Fibroblast of lung (primary cell): ENCODE data around the gene MGST1. TPM values are rescaled to one million over a fixed set of nuclear protein-coding genes. Genes with fewer than 3 reads are reported as not detected.

Source experiments
- DNase-seq, 2 donors: peaks; one replicate each; pipeline versions ENCODE4 v3.0.0 to v3.0.0-alpha.2; 2010; ENCODE audit warnings: low read depth in 2 of 2
- H2AFZ ChIP-seq: 2 replicates; pipeline ENCODE4 v1.5.1; 2012; ENCODE audit warnings: low read length, control low read depth, inconsistent platforms
- H3K27ac ChIP-seq: 2 replicates; pipeline ENCODE4 v1.5.1; 2011; ENCODE audit warnings: low read length, control low read depth; ENCODE audit not compliant: insufficient read depth
- H3K27me3 ChIP-seq: 2 replicates; pipeline ENCODE4 v1.5.1; 2011; ENCODE audit warnings: mild to moderate bottlenecking, low read length; ENCODE audit not compliant: control insufficient read depth, insufficient read depth
- H3K36me3 ChIP-seq: 2 replicates; pipeline ENCODE4 v1.5.1; 2011; ENCODE audit warnings: low read length; ENCODE audit not compliant: control insufficient read depth, insufficient read depth
- H3K4me1 ChIP-seq: 2 replicates; pipeline ENCODE4 v1.5.1; 2011; ENCODE audit warnings: low read length; ENCODE audit not compliant: control insufficient read depth, insufficient read depth; ENCODE audit errors: extremely low read depth
- H3K4me2 ChIP-seq: 2 replicates; pipeline ENCODE4 v1.5.1; 2011; ENCODE audit warnings: low read length, control low read depth; ENCODE audit not compliant: insufficient read depth; ENCODE audit errors: extremely low read depth
- H3K4me3 ChIP-seq, 4 experiments: fragments of 200-600 bp in 1 of 4; sonication (generic) in 1 of 4; replicated peaks in 1 of 4; 2 replicates each; pipeline ENCODE4 v1.5.1; 2011 to 2016; ENCODE audit warnings: low read length in 4 of 4, low read depth in 3 of 4, mild to moderate bottlenecking in 3 of 4, control low read depth in 2 of 4, inconsistent platforms in 1 of 4, mixed read lengths in 1 of 4; ENCODE audit not compliant: insufficient read depth in 1 of 4; ENCODE audit errors: control extremely low read depth in 1 of 4
- H3K79me2 ChIP-seq: 2 replicates; pipeline ENCODE4 v1.5.1; 2012; ENCODE audit warnings: mild to moderate bottlenecking, low read length, inconsistent platforms; ENCODE audit not compliant: control insufficient read depth, insufficient read depth
- H3K9ac ChIP-seq: 2 replicates; pipeline ENCODE4 v1.5.1; 2011; ENCODE audit warnings: mild to moderate bottlenecking, low read length, control low read depth; ENCODE audit not compliant: insufficient read depth
- H3K9me3 ChIP-seq: 2 replicates; pipeline ENCODE4 v1.5.1; 2012; ENCODE audit warnings: low read depth, low read length; ENCODE audit not compliant: control insufficient read depth, insufficient read depth
- H4K20me1 ChIP-seq: 2 replicates; pipeline ENCODE4 v1.5.1; 2011; ENCODE audit warnings: low read length; ENCODE audit not compliant: control insufficient read depth, insufficient read depth; ENCODE audit errors: extremely low read depth
- EZH2 ChIP-seq: IDR thresholded peaks from 2 replicates; pipeline ENCODE4 v1.5.1; 2012; ENCODE audit warnings: low read length, control low read depth, mild to moderate bottlenecking; ENCODE audit errors: missing control alignments
- polyA minus RNA-seq: library from RNA; depleted of rRNA, polyadenylated mRNA; stranded (reverse); fragments of >200 nt; gene quantifications from 2 replicates; pipeline ENCODE4 v1.2.3, GENCODE V29; 2011; ENCODE audit warnings: low replicate concordance
- polyA plus RNA-seq, 2 donors: library from polyadenylated mRNA; depleted of rRNA in 1 of 2; stranded (reverse) in 1 of 2; unstranded in 1 of 2; fragments of >200 nt; gene quantifications; 2 replicates each; pipeline ENCODE4 v1.2.1, GENCODE V29; 2011 to 2012; ENCODE audit warnings: missing spikeins in 1 of 2
- total RNA-seq: library from RNA; depleted of rRNA; stranded (reverse); fragments of >200 nt; gene quantifications from 2 replicates; pipeline ENCODE4 v1.2.1, GENCODE V29; 2014
- TF ChIP-seq, protein P1 (sequence below), 2 donors: IDR thresholded peaks in 1 of 2; conservative IDR thresholded peaks in 1 of 2; 1 replicate in 1 of 2; 2 replicates in 1 of 2; pipeline ENCODE4 v1.5.1; 2011 to 2012; ENCODE audit warnings: low read length in 2 of 2, control low read depth in 1 of 2, inconsistent platforms in 1 of 2, low read depth in 1 of 2, mild to moderate bottlenecking in 1 of 2

MGST1 gene, protein sequence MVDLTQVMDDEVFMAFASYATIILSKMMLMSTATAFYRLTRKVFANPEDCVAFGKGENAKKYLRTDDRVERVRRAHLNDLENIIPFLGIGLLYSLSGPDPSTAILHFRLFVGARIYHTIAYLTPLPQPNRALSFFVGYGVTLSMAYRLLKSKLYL
- total RNA-seq (78.6 and 117 TPM in 2 replicates), polyA plus RNA-seq (386 and 634 TPM in 2 replicates), polyA minus RNA-seq (83.2 and 290 TPM in 2 replicates)
- 219 and 416 TPM in 2 replicates for polyA plus RNA-seq (2012)

DNA sequence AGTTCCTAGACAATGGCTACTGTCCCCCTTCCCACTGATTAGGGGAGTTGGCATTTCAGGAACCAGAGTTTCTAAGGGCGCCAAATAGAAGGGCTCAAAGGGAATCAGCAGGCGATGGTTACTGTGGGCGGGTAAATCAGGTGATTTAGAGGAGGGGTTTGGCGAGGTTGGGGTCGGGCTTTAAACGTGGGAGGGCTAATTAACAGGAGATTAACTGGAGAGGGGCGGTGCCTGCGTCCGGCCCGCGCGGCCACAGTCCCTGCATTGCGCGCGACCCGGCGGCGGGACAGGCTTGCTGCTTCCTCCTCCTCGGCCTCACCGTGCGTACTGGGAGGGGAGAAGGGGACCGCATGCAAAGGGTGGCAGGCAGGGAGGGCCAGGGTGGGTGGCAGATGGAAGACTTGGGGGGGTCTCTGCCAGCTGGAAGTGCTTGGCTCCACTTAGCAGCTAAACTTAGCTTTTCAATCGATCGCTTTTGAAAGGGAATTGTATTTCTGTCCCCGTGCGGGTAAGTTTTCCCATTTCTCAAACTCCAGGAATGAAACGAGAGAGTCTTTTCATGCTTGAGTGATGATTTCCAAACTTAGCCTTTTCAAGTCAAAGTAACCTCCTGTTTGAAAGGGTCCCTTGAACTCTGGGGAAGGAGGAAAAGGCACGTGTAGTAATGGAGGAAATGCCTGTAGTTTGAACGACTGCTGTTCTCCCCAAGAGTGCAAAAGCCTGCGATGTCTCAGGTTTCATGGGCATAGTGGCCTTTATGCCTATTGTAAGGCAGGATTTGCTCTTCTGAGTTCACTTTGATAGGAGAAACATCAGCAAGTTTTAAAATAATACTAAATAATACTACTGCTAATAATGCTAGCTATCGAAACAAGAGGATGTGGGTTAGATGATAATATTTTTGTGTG, at the start of gene MGST1:
TSS of gene MGST1 (plus strand) at position 255 of the 908 bp plus-strand sequence. CDS start 6,608 bp downstream, outside the sequence.
- H3K27ac ChIP-seq, result peak within 1 kb of the TSS; percentile 88
- peaks cover 36% of the 10 kb centered on the region for H3K79me2 ChIP-seq
- H3K4me1 ChIP-seq, result no peaks in the 10 kb centered on the region
- no peaks in the 10 kb centered on the region for H3K9me3 ChIP-seq
- H3K27me3 ChIP-seq, result no peaks in the 10 kb centered on the region
- H3K36me3 ChIP-seq, result no peaks in the 10 kb centered on the region
- peak within 1 kb of the TSS; percentile 68 to 99 (median 78) for H3K4me3 ChIP-seq
- peak within 1 kb of the TSS; percentile 52 for H2AFZ ChIP-seq
- TF ChIP-seq, protein P1, sequence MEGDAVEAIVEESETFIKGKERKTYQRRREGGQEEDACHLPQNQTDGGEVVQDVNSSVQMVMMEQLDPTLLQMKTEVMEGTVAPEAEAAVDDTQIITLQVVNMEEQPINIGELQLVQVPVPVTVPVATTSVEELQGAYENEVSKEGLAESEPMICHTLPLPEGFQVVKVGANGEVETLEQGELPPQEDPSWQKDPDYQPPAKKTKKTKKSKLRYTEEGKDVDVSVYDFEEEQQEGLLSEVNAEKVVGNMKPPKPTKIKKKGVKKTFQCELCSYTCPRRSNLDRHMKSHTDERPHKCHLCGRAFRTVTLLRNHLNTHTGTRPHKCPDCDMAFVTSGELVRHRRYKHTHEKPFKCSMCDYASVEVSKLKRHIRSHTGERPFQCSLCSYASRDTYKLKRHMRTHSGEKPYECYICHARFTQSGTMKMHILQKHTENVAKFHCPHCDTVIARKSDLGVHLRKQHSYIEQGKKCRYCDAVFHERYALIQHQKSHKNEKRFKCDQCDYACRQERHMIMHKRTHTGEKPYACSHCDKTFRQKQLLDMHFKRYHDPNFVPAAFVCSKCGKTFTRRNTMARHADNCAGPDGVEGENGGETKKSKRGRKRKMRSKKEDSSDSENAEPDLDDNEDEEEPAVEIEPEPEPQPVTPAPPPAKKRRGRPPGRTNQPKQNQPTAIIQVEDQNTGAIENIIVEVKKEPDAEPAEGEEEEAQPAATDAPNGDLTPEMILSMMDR (conservative IDR thresholded peaks at IDR 0.05 in 1 of 2, IDR thresholded peaks at IDR 0.05 in 1 of 2; ENCODE audit: low read depth in 1 of 2, low read length in 2 of 2), result no peak
- TF ChIP-seq EZH2, result no peak
- no peaks in the 10 kb centered on the region for H4K20me1 ChIP-seq
- peak within 1 kb of the TSS; percentile 83 for H3K4me2 ChIP-seq
- H3K9ac ChIP-seq, result peak within 1 kb of the TSS; percentile 67
- DNase-seq, result peak; percentile 62 to 79

DNA sequence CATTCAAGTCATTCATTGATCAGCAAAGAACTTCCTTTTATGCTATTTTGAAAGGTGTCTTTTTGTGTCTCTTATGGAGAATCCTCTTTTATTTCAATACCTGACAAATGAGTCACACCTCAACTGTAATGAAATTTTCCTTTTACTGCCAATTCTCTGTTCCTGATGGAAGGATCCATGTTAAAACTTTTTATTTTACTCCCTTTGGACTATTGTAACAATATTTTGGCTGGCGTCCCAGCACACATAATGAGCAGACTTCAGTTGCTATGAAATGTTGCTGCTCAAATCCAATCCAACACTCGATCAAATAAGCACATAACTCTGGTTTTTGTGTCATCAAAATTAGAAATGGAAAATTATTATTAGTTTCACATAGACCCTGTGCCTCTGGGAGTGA, 48.0 kb upstream of the MGST1 start:
- no peaks in the 10 kb centered on the region for H3K36me3 ChIP-seq
- H3K4me2 ChIP-seq, result no peak overlapping the region
- no peaks in the 10 kb centered on the region for H4K20me1 ChIP-seq
- H2AFZ ChIP-seq, result no peak overlapping the region
- no peaks in the 10 kb centered on the region for H3K27me3 ChIP-seq
- no peak for TF ChIP-seq EZH2
- TF ChIP-seq, protein P1 (conservative IDR thresholded peaks at IDR 0.05 in 1 of 2, IDR thresholded peaks at IDR 0.05 in 1 of 2; ENCODE audit: low read depth in 1 of 2, low read length in 2 of 2), result no peak
- no peak overlapping the region for H3K9ac ChIP-seq
- no peaks in the 10 kb centered on the region for H3K9me3 ChIP-seq
- H3K79me2 ChIP-seq, result no peaks in the 10 kb centered on the region
- H3K27ac ChIP-seq, result no peak overlapping the region
- DNase-seq, result peak in 1 of 2 donors; percentile 12
- H3K4me1 ChIP-seq, result no peaks in the 10 kb centered on the region
- no peak overlapping the region for H3K4me3 ChIP-seq

DNA sequence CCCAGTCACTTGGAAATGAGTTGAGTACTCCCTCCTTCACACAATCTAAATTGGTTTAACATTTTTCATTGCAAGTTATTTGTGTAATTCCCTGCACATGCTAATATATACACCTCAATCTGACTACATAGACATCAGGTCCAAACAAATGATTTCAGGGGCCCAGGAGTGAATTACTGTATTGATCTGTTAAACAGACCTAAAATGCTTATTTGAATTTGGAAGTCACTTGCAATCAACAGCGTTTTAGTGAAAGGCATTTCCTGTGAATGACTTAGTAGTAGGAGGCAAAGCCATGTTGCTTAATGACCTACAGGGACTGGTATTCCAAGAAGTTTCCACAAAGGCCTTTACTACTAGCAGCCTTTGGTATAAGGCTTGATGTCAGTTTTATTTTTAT, 47.3 kb upstream of the MGST1 start:
- Histone ChIP-seq H3K4me3 (no peak overlapping the region), H3K27ac (no peak overlapping the region), H3K79me2 (no peaks in the 10 kb centered on the region), H3K36me3 (no peaks in the 10 kb centered on the region), H3K4me2 (no peak overlapping the region), H3K9ac (no peak overlapping the region), H3K9me3 (no peaks in the 10 kb centered on the region), H3K27me3 (no peaks in the 10 kb centered on the region), H3K4me1 (no peaks in the 10 kb centered on the region), H2AFZ (no peak overlapping the region), H4K20me1 (no peaks in the 10 kb centered on the region)
- DNase-seq, result peak in 1 of 2 donors; percentile 53
- TF ChIP-seq, protein P1 (conservative IDR thresholded peaks at IDR 0.05 in 1 of 2, IDR thresholded peaks at IDR 0.05 in 1 of 2; ENCODE audit: low read depth in 1 of 2, low read length in 2 of 2), result no peak
- no peak for TF ChIP-seq EZH2
